GM23338 (cell line): ENCODE measurements around the gene ACTBL2. TPM values are rescaled to one million over a fixed set of nuclear protein-coding genes. Genes with fewer than 3 reads are reported as not detected.

Experiments used
- ATAC-seq: fragments of 200-7000 bp; cut with Tn5 transposase; 3 replicates; pipeline ENCODE4 v1.9.1; 2020
- DNase-seq: peaks from one replicate; pipeline ENCODE4 v3.0.0-alpha.2; 2015; ENCODE audit warnings: low spot score
- H2AFZ ChIP-seq: fragments of 200-600 bp; sonication (generic); 2 replicates; pipeline ENCODE4 v1.8.0; 2016; ENCODE audit warnings: antibody characterized with exemption, mild to moderate bottlenecking, moderate library complexity
- H3F3A ChIP-seq: fragments of 200-600 bp; sonication (generic); replicated peaks from 2 replicates; pipeline ENCODE4 v1.8.0; 2017; ENCODE audit warnings: antibody characterized with exemption, mixed run types, low read depth
- H3K27ac ChIP-seq: fragments of 200-600 bp; sonication (generic); 2 replicates; pipeline ENCODE4 v1.6.1; 2016; ENCODE audit warnings: low read depth
- H3K27me3 ChIP-seq: fragments of 200-600 bp; sonication (generic); 2 replicates; pipeline ENCODE4 v1.8.0; 2016; ENCODE audit warnings: mild to moderate bottlenecking, mixed run types, moderate library complexity; ENCODE audit not compliant: insufficient read depth
- H3K36me3 ChIP-seq: fragments of 200-600 bp; sonication (generic); 2 replicates; pipeline ENCODE4 v1.8.0; 2016; ENCODE audit warnings: mild to moderate bottlenecking; ENCODE audit not compliant: insufficient read depth
- H3K4me1 ChIP-seq: fragments of 200-600 bp; sonication (generic); 2 replicates; pipeline ENCODE4 v1.8.0; 2016; ENCODE audit warnings: mild to moderate bottlenecking, moderate library complexity; ENCODE audit not compliant: insufficient read depth
- H3K4me2 ChIP-seq: fragments of 200-600 bp; sonication (generic); 2 replicates; pipeline ENCODE4 v1.7.1; 2017; ENCODE audit warnings: mixed run types
- H3K4me3 ChIP-seq: fragments of 200-600 bp; sonication (generic); 2 replicates; pipeline ENCODE4 v1.6.1; 2016; ENCODE audit warnings: mixed run types
- H3K79me2 ChIP-seq: fragments of 200-600 bp; sonication (generic); replicated peaks from 2 replicates; pipeline ENCODE4 v1.8.0; 2017; ENCODE audit warnings: mild to moderate bottlenecking; ENCODE audit not compliant: insufficient read depth
- H3K9me2 ChIP-seq: fragments of 200-600 bp; sonication (generic); 2 replicates; pipeline ENCODE4 v1.8.0; 2017; ENCODE audit not compliant: insufficient read depth
- H4K20me1 ChIP-seq: fragments of 200-600 bp; sonication (generic); replicated peaks from 2 replicates; pipeline ENCODE4 v1.8.0; 2017; ENCODE audit warnings: mild to moderate bottlenecking; ENCODE audit not compliant: insufficient read depth
- H3K27ac Mint-ChIP-seq: 2 replicates; pipeline ENCODE4 v1.8.0; 2020; ENCODE audit warnings: inconsistent platforms, mild to moderate bottlenecking, moderate library complexity, mixed read lengths
- H3K27me3 Mint-ChIP-seq: 3 replicates; pipeline ENCODE4 v1.8.0; 2022; ENCODE audit warnings: low read depth, mild to moderate bottlenecking, moderate library complexity, mixed read lengths, inconsistent platforms; ENCODE audit not compliant: insufficient read depth, poor library complexity
- H3K36me3 Mint-ChIP-seq: 3 replicates; pipeline ENCODE4 v1.8.0; 2021; ENCODE audit warnings: low read depth, mild to moderate bottlenecking, inconsistent platforms, moderate library complexity, mixed read lengths
- H3K4me1 Mint-ChIP-seq: 3 replicates; pipeline ENCODE4 v1.8.0; 2020; ENCODE audit warnings: mild to moderate bottlenecking, inconsistent platforms, mixed read lengths
- H3K4me3 Mint-ChIP-seq: 3 replicates; pipeline ENCODE4 v1.8.0; 2021; ENCODE audit warnings: moderate library complexity, mild to moderate bottlenecking, inconsistent platforms, mixed read lengths
- H3K9me3 Mint-ChIP-seq: 3 replicates; pipeline ENCODE4 v1.8.0; 2020; ENCODE audit warnings: moderate library complexity, mild to moderate bottlenecking, inconsistent platforms, mixed read lengths
- CREB1 ChIP-seq: fragments of 250-450 bp; sonication (Bioruptor Pico); IDR thresholded peaks from 2 replicates; pipeline ENCODE4 v1.5.0; 2020; ENCODE audit warnings: low read depth, mild to moderate bottlenecking, moderate library complexity
- CTCF ChIP-seq, 2 experiments: fragments of 200-600 bp in 1 of 2; sonication (generic) in 1 of 2; conservative IDR thresholded peaks; 2 replicates each; pipeline versions ENCODE4 v1.5.1 to v1.6.1; 2016 to 2017; ENCODE audit warnings: antibody characterized with exemption in 2 of 2, low read depth in 2 of 2, mild to moderate bottlenecking in 2 of 2, moderate library complexity in 1 of 2
- ETS1 ChIP-seq: IDR thresholded peaks from 2 replicates; pipeline ENCODE4 v1.6.1; 2016; ENCODE audit warnings: antibody characterized with exemption
- EZH2 ChIP-seq: fragments of 200-600 bp; sonication (generic); IDR thresholded peaks from one replicate; pipeline ENCODE4 v1.8.0; 2017; ENCODE audit warnings: antibody characterized with exemption, mild to moderate bottlenecking, low read depth; ENCODE audit not compliant: unreplicated experiment
- EZH2phosphoT487 ChIP-seq: fragments of 200-600 bp; sonication (generic); IDR thresholded peaks from one replicate; pipeline ENCODE4 v1.8.1; 2018; ENCODE audit warnings: antibody characterized with exemption; ENCODE audit not compliant: unreplicated experiment
- JUNB ChIP-seq: IDR thresholded peaks from one replicate; pipeline ENCODE4 v1.6.1; 2016; ENCODE audit warnings: antibody characterized with exemption; ENCODE audit not compliant: unreplicated experiment
- NANOG ChIP-seq: IDR thresholded peaks from 2 replicates; pipeline ENCODE4 v1.6.1; 2016; ENCODE audit warnings: antibody characterized with exemption, borderline replicate concordance
- POLR2AphosphoS5 ChIP-seq: IDR thresholded peaks from 2 replicates; pipeline ENCODE4 v1.6.1; 2016; ENCODE audit warnings: antibody characterized with exemption, low read depth
- REST ChIP-seq: IDR thresholded peaks from one replicate; pipeline ENCODE4 v1.6.1; 2018; ENCODE audit warnings: antibody characterized with exemption; ENCODE audit not compliant: unreplicated experiment
- STAT1 ChIP-seq: IDR thresholded peaks from one replicate; pipeline ENCODE4 v1.6.1; 2016; ENCODE audit warnings: antibody characterized with exemption; ENCODE audit not compliant: unreplicated experiment
- ZNF114 ChIP-seq: fragments of 250-450 bp; sonication (Bioruptor Pico); IDR thresholded peaks from 2 replicates; pipeline ENCODE4 v1.5.0; 2020; ENCODE audit warnings: mild to moderate bottlenecking, moderate library complexity
- ZNF331 ChIP-seq: fragments of 250-450 bp; sonication (Bioruptor Pico); IDR thresholded peaks from 2 replicates; pipeline ENCODE4 v1.5.0; 2020; ENCODE audit warnings: low read depth, mild to moderate bottlenecking, moderate library complexity
- ZNF462 ChIP-seq: fragments of 250-450 bp; sonication (Bioruptor Pico); IDR thresholded peaks from 2 replicates; pipeline ENCODE4 v1.5.0; 2020; ENCODE audit warnings: mild to moderate bottlenecking, moderate library complexity
- polyA plus RNA-seq: library from polyadenylated mRNA; unstranded; fragments of >200 nt; fragmentation: Nextera tagmentation; extraction: Ambion mirVana; gene quantifications from 2 replicates; pipeline ENCODE4 v1.2.1, GENCODE V29; 2016
- total RNA-seq: library from RNA; depleted of rRNA; stranded (reverse); fragments of >200 nt; shearing (Covaris generic); gene quantifications from 2 replicates; pipeline ENCODE4 v1.2.3, GENCODE V29; 2014

Gene ACTBL2
- total and polyA plus RNA-seq, 2 experiments from 2014 or later, result not detected

- Histone ChIP-seq H3K9me2 (peaks cover 10% of the 10 kb centered on the region), H3K4me2 (no peak overlapping the region), H3F3A (no peaks in the 10 kb centered on the region), H3K27me3 (no peaks in the 10 kb centered on the region), H4K20me1 (no peaks in the 10 kb centered on the region), H3K4me3 (no peak overlapping the region), H3K27ac (no peak overlapping the region), H3K36me3 (no peaks in the 10 kb centered on the region), H2AFZ (no peak overlapping the region), H3K4me1 (no peaks in the 10 kb centered on the region), H3K79me2 (no peaks in the 10 kb centered on the region)
- Mint-ChIP-seq H3K27me3 (peaks cover 6% of the 10 kb centered on the region), H3K9me3 (no peaks in the 10 kb centered on the region), H3K27ac (no peak overlapping the region), H3K4me1 (no peaks in the 10 kb centered on the region; the same call in 2 of the 3 replicates), H3K36me3 (no peaks in the 10 kb centered on the region), H3K4me3 (no peak overlapping the region)
- no peak for ATAC-seq
- DNase-seq, result no peak
- TF ChIP-seq ZNF331 (CRISPR knock-in tag) (no peak), NANOG (no peak), CTCF (conservative IDR thresholded peaks at IDR 0.05; ENCODE audit: low read depth in 2 of 2) (no peak), EZH2phosphoT487 (no peak), STAT1 (no peak), CREB1 (CRISPR knock-in tag) (no peak), POLR2AphosphoS5 (no peak), ZNF462 (CRISPR knock-in tag) (no peak), ETS1 (no peak), REST (no peak), ZNF114 (CRISPR knock-in tag) (no peak), EZH2 (no peak), JUNB (no peak)
Observed at GRCh38 chr5:57446966-57447365, 35.6 kb downstream of the ACTBL2 start.
